GM10266 (cell line): ENCODE results near the gene KCNG2.

Source experiments
- DNase-seq: peaks from one replicate; pipeline ENCODE4 v3.0.0; 2012; ENCODE audit errors: extremely low spot score
- TF ChIP-seq, protein P1 (sequence below): IDR thresholded peaks from 2 replicates; pipeline ENCODE4 v1.5.1; 2012; ENCODE audit warnings: mild to moderate bottlenecking, low read depth; ENCODE audit not compliant: control insufficient read depth, insufficient read depth; ENCODE audit errors: missing control alignments

The KCNG2 gene

DNA sequence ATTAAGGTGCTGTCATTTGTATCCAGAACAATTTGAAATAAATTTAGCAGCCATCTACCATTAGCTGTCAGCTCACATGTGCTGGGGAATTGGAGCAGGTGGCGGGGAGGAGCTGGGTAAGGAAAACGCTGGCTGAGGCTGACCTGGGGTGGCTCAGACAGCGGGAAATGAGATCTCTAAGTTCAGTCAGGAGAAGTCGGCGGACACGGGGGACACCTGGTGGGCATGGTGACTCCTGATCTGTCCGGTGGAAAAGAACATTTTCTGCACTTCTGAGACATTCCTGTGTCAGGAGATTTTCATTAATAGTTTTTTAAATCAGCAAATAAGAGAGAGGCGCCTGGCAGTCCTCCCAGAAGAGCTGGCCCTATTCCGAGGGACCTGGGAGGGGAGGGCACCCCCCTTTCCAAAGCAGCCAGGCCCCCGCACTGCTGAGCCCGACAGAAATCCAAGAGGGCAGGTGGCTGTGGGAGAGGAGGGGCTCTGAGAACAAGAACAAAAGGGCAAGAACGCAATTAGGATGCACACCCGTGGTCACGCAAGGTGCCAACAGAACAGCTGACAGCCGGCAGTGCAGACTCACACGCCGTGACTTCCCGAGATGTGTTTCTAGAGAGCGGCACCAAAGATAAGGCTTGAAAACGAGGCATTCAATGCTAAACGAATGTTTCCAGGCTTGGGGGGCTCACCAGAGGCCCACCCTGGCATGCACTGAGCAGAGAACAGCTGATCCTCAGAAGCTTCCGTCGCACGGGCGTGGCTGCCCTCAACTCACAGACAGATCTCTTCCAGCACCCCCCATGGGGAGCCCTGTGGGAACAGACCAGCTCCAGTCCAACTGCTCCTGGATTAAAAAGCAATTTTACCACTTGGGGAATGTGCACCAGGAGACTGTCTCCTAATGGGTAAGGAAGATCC lies 127.3 kb downstream of the KCNG2 start:
- TF ChIP-seq, protein P1, sequence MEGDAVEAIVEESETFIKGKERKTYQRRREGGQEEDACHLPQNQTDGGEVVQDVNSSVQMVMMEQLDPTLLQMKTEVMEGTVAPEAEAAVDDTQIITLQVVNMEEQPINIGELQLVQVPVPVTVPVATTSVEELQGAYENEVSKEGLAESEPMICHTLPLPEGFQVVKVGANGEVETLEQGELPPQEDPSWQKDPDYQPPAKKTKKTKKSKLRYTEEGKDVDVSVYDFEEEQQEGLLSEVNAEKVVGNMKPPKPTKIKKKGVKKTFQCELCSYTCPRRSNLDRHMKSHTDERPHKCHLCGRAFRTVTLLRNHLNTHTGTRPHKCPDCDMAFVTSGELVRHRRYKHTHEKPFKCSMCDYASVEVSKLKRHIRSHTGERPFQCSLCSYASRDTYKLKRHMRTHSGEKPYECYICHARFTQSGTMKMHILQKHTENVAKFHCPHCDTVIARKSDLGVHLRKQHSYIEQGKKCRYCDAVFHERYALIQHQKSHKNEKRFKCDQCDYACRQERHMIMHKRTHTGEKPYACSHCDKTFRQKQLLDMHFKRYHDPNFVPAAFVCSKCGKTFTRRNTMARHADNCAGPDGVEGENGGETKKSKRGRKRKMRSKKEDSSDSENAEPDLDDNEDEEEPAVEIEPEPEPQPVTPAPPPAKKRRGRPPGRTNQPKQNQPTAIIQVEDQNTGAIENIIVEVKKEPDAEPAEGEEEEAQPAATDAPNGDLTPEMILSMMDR, result no peak
- no peak for DNase-seq

DNA sequence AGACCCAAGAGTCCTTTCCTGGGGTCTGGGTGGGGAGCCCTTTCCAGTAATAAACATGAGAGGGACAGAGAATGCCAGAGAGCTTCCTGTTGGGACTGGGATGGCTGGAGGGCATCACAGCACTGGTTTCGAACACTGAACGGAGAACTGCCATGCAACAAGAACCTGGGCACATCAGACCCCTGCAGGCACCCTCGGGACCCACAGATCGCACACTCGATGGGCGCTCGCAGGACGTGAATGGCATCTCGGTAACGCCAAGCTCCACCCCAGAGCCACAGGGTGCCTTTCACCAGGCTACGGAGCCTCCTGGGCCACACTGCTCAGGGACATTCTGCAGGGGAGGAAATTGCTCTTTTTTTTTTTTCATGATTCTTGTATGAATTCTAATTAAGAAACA lies 128.6 kb downstream of the KCNG2 start:
- TF ChIP-seq, protein P1, result no peak
- DNase-seq, result no peak

DNA sequence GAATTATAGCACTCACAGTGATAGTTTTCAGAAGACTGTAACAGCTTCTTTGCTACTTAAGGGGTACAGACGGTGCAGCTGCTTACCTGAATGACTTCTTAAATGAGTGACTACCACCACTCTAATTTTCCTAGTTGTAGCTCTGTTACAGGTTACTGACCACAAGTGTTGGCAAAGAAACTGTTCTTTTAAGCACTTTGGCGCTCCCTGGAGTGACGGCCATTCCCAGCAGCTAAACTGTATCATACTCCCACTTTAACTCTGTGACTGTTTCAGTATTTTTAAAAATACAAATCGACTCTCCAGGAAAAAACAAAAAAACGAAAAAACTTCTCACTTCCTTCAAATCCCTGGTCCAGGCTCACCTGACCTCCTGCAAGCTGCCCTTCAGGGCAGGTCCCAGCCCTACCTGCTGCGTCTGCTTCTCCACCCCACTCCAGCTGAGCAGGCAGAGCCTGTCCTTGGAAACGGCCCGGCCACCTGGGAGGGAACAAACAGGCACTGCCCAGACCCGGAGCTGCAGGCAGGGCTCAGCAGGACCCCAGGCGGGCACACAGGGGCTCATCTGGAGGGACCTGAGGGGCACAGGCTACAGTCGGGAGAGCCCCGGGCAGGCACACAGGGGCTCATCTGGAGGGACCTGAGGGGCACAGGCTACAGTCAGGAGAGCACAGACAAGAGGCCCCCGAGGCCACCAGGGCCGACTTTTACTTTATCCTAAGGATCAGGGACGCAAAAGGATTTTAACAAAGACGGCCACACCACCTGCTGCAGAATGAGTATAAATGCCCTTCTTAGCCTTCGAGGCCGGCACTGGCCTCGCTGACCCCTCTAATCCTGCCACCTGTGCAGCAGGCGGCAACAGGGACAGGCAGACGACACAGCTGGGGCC lies 129.2 kb downstream of the KCNG2 start:
- DNase-seq, result no peak
- TF ChIP-seq, protein P1, result no peak

DNA sequence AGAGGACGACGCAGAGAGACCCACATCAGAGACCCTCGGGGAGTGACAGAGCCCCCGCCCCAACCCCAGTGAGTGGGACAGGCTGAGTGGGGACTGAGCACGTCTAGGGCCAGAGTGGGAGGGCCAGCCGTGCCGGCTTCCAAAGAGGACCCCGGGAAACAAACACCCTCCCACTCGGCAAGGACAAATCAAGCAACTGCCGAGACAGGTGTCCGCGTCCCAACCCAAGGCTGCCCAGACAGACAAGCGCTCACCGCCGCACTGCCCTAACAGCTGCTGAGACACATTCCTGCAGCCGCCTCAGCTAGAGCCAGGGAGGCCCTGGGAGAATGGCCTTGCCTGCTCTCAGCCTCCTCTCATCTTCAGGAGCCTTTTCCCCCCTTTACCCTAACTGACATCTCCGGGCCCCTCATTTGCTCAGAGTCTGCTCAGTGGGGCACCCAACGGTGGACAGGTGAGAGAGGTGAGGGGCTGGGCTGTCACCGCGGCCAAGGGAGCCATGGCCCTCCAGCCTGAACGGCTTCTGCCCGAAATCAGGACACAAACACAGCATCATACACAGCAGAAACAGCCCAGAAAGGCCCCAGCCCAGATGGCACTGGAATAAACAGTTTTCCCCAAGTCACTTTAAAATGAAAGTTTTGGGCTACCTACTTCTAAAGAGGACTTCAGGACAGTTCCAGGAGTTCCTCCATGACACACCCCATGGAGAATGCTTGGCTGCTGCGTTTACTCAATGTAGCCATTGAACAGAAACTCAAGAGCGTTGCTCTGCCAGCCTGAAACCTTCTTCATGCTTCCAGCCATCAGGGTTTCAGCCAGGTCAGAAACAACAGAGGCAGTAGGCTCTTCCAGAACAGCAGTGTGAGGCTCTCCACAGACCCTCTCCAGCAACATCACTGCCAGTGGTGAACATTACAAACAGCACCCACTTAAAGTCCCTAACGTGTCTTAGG lies 130.1 kb downstream of the KCNG2 start:
- TF ChIP-seq, protein P1, result no peak
- no peak for DNase-seq

DNA sequence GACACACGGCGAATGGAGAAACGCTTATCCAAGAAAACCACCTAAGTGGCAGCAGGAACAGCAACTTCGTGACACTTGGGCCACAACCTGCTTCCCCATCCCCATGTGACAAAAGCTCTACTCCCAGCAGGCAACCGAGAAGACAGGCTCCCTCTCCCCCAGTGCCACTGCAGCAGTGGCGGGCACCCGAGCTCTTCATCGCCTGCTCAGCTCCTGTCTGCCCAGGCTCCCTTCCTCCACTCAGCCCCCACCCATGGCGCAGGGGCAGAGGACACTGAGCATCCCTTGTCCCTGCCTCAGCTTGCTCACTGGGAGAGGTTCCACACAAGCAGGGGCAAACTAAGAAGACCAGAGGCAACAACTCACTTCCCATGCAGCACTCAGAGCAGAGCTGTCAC lies 130.8 kb downstream of the KCNG2 start:
- no peak for DNase-seq
- TF ChIP-seq, protein P1, result no peak

DNA sequence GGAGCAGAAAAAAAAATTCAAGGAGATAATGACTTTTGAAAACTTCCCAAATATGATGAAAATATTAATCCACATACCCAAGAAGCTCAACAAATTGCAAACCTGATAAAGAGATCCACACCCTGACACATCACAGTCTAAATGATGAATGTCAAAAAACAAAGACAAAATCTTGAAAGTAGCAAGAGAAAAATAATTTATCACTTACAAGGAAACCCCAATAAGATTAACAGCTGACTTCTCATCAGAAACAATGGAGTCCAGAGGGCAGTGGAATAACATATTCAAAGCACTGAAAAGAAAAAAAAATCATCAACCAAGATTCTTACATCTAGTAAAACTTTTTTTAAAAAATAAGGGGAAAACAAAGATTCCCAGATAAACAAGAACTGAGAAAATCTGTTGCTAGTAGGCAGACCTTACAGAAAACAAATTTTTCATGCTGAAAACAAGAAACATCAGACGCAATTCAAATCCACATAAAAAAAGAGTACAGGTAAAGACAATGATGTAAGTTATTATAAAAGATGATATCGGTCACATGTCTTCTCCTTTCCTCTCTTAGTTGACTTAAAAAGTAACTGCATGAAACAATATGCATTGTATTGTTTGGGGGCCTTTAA lies 132.4 kb downstream of the KCNG2 start:
- DNase-seq, result no peak
- TF ChIP-seq, protein P1, result no peak
